GM23248 (cell line): ENCODE results near the gene TNFRSF8.

ENCODE experiments used
- EZH2 ChIP-seq: fragments of 200-600 bp; sonication (generic); IDR thresholded peaks from 2 replicates; pipeline ENCODE4 v1.6.1; 2018; ENCODE audit warnings: antibody characterized with exemption, mild to moderate bottlenecking; ENCODE audit not compliant: insufficient read depth, poor library complexity, severe bottlenecking
- EZH2phosphoT487 ChIP-seq: fragments of 200-600 bp; sonication (generic); IDR thresholded peaks from 2 replicates; pipeline ENCODE4 v1.6.1; 2018; ENCODE audit warnings: antibody characterized with exemption, moderate library complexity, mild to moderate bottlenecking, low read depth; ENCODE audit not compliant: insufficient read depth

DNA sequence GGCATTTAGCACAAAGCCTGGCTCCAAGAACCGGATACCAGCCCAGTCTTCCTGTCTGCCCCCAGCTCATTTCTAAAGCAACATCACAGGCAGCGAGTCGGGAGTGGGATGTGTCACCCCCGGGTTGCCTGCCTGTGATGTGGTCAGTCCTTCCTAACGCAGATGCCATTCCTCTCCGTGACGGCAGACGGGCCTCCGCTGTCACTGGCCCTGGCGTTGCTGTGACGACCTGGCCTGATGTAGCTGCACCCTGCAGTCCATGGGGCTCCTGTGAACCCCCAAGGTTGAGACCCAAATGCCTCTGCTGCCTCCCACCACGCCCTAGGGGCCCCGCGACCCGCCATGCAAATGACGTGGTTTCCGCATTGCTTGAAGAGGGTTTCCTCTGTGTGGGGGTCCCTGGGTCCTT lies 116.0 kb downstream of the TNFRSF8 start:
- TF ChIP-seq EZH2phosphoT487 (no peak), EZH2 (no peak)
